ENCODE results near the gene TMEM222.

Gene TMEM222

DNA sequence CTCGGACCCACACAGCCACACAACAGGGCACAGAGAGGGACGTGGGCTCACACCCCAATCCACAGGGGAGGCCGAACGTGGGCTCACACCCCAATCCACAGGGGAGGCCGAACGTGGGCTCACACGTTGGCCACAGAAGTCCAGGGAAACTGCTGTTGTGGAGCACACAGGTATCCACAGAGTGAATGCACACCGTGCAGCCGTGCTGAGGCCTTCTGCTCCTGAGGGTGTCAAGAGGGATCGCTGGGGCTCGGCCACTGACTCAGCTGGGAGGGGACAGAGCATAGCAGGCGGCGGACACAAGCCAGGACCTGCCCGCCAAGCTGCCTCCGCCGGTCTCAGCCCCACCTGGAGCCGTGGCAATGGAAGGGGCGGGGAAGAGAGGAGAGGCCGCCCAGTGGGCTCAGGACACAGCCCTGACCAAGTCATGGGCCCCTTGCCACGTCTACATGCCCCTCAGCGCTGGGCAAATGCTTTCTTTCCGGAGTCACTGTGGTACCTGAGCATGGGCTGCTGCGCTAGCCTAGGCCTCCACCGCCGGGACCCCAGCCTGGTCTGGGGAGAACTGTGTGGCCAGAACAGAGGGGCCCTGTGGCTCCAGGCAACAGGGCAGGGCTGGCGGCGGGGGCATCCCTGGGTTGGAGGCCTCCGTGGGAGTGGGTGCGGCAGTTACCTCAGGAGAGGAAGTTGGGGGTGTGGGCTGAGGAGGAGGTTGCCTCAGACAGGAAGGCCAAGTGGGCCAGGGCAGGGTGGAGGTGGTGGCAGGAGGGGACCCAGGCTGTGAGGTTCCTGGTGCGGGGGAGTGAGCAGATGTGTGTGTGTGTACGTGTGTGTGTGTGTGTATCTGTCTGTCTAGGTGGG is 21.0 kb downstream of the TMEM222 start:
- peak; percentile 71 for DNase-seq

DNA sequence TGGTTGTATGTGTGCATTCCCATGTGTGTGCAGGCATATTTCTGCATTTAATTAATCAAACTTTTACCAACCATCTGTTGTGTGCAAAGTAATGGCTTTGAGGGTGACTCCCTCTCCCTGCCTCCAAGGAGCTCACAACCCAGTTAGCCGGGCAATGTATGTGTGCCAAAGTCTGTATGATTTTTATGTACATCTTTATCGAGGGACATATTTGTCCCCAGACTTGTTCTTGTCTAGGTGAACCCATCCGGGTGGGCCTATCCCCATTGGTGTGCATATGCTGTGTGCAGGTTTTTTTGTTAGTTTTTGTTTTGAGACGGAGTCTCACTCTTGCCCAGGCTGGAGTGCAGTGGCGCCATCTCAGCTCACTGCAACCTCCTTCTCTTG is 21.7 kb downstream of the TMEM222 start:
- no peak for DNase-seq

DNA sequence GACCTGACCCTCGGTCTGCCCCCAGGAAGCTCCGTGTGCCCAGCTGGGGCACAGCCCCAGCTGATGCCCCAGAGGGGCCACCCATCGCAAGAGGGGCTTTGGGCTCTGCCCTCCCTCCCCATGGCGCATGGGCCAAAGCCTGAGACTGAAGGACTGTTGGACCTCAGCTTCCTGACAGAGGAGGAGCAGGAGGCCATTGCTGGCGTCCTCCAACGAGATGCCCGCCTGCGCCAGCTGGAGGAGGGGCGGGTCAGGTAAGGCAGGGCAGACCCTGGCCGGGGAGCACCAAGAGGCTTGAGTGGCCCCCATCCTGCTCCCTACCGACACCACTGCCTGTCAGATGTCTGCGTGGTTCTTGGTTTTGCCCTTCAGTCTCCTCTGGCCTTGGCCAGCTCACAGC is 23.3 kb downstream of the TMEM222 start:
- no peak for DNase-seq

DNA sequence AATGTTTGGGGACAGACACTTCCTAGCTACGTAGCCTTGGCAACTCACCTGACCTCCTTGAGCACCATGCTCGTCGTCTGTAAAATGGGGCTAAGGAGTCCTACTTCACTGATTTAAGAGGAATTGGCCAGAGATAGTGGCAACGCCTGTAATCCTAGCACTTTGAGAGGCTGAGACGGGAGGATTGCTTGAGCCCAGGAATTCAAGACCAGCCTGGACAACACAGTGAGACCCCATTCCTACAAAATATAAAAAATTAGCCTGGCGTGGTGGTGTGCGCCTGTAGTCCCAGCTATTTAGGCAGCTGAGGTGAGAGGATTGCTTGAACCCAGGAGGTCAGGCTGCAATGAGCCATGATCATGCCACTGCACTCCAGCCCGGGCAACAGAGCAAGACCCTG is 24.4 kb downstream of the TMEM222 start:
- no peak for DNase-seq

DNA sequence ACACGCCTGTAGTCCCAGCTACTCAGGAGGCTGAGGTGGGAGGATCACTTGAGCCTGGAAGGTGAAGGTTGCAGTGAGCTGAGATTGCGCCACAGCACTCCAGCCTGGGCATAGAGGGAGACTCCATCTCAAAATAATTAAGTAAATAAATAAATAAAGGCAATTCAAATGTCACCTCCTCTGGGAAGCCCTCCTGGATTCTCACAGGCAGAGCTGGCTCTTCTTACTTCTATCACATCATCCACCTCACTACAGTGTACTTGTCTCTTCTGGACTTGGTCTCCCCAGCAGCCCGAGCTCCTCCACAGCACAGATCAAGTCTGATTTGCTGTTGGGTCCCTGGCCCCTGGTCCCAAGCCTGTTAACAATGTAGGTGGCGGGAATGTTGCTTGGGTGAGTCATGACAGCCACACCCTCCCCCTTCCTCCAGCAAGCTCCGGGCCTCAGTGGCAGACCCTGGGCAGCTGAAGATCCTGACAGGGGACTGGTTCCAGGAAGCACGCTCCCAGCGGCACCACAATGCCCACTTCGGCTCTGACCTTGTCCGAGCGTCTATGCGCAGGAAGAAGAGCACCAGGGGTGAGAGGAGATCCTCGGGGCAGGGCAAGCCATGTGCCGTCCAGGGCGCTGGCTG is 25.1 kb downstream of the TMEM222 start:
- DNase-seq: no peak

DNA sequence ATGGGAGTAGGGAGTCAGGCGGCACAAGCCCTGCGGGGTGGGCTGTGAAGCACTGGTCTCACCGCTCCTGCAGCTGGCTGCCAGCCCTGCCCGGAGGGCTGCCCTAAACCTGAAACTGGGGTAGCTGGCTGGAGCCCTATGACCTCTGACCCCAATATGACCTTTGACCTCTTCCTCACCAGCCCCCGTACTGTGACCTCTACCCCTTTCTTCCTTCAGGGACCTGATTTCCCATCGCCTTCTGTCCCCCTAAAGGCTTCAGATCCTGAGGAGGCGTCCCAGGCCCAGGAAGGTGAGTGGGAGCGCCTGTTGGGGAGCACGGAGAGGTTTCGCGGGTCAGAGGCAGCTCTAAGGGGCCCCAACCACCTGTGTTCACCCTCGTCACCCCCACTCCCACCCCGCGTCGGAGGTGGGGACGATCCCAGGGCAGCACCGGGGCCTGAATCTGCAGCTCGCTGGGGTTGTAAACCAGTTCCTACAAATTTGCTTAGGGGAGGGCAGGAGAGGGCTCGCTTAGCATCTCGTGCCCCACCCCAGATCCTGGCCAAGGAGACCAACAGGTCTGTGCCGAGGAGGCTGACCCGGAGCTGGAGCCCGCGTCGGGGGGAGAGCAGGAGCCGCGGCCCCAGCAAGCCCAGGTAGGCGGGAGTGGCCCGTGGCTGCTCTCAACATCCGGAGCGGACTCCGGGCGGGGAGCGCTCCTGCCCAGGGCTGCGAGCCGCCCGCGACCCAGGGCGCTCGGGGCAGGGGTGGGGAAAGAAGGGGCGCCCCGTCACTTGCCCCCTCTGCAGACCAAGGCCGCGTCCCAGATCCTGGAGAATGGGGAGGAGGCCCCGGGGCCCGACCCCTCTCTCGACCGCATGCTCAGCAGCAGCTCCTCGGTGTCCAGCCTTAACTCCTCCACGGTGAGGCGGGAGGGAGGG is 27.2 kb downstream of the TMEM222 start:
- DNase-seq: peak; percentile 52

DNA sequence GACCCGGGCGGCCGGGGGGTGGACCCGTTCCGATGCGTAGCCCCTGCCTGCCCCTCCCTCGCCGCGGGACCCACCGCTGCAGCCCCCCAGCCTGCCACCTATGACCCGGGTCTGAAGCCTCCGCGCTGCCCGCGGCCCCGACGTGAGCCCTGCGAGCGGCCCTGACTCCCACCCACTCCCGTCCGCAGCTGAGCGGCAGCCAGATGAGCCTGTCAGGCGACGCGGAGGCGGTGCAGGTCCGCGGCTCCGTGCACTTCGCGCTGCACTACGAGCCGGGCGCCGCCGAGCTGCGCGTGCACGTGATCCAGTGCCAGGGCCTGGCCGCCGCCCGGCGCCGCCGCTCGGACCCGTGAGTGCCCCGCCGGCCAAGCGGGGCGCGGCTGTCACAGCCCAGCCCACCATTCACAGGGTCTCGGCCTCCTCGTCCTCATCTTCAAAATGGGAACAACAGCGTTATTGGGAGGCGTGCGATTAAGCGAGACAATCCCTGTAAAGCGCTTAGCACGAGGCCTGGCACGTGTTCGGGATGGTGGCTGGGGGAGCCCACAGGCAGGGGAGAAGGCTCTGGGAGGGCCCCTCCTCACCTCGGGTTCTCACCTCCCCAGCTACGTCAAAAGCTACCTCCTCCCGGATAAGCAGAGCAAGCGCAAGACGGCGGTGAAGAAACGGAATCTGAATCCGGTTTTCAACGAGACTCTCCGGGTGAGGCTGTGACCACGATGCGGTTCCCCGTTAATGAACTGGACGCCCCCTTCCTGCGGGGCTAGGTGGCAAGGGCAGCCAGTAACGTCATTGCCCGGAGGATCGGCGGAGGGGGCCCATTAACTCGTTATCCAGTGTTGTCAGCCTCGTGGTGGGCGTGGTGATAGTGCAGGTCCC is 28.1 kb downstream of the TMEM222 start:
- DNase-seq: peak; percentile 28

DNA sequence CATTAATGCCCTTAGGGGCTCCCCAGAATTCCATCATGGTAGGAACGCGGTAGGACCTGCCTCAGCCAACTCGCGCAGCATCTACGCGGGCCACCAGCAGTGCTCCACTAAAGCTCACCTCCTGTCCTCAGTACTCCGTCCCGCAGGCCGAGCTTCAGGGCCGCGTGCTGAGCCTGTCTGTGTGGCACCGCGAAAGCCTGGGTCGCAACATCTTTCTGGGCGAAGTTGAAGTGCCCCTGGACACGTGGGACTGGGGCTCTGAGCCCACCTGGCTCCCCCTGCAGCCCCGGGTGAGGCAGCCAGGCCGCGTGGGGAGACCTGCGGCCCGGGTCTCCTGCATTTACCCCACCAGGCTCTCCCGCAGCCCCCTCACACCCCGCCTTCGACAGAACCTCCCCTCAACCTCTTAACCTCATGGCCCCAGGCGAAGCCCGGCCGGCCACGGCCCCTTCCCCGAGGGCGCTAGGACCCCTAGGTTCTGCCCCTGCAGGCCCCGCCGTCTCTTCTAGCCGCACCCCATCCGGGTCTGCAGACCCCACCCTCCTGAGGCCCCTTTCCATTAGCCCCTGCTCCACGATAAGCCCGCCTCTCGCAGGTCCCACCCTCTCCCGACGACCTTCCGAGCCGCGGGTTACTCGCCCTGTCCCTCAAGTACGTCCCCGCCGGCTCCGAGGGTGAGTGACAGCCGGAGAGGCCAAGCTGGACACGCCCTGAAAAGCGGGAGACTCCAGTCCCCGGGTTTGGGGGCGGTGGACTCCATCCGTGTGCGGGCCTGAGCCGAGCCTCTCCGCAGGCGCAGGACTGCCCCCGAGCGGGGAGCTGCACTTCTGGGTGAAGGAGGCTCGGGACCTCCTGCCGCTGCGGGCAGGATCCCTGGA is 28.9 kb downstream of the TMEM222 start:
- DNase-seq: no peak

DNA sequence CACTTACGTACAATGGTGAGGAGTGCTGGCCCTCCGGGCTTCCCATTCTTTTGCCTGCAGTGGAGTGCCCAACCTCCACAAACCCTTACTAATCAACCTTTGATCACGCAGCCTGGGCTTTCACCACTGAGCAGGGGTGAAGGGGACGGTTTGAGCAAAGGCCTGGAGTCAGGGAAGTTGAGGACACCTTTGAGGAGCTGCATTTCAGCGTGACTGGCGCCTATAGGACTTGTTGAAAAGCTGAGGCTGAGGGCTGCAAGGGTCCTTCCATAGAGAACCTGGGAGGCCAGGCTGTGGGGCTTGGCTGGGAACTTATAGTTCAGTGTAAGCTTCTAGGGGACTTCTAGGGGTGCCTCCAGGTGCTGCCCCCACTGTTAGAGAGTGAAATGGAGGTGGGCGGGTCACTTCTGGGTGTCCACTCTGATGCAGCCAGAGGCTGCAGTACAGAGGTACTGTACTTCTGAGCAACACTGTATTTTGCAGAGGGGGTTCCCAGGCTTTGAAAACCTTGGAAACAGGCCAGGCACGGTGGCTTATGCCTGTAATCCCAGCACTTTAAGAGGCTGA is 29.7 kb downstream of the TMEM222 start:
- no peak for DNase-seq

DNA sequence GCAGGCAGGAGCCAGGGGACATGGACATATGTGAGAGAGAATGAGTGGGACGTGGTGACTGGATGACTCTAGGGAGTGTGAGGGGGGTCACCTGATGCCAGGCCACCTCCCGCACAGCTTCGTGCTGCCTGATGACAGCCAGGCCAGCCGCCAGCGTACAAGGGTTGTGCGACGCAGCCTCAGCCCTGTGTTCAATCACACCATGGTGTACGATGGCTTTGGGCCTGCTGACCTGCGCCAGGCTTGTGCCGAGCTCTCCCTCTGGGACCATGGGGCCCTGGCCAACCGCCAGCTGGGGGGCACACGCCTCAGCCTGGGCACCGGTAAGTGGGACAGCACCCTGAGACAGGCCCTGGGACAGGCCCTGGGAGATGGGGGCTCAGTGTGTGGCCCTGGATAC is 31.2 kb downstream of the TMEM222 start:
- DNase-seq: no peak

DNA sequence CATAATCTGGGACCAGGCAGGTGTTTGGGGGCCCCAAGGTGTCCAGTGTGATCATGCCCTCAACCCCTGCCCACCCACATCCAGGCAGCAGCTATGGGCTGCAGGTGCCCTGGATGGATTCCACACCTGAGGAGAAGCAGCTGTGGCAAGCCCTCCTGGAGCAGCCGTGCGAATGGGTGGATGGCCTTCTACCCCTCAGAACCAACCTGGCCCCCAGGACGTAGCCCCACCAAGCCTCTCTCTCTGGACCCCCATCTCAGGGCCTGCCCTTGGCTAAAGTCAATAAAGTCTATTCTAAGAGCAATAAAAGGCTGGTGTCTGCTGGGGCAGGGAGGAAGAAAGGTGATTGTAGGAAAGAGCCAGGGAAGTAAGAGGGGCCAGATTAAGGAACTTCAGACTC is 31.7 kb downstream of the TMEM222 start:
- DNase-seq: no peak

DNA sequence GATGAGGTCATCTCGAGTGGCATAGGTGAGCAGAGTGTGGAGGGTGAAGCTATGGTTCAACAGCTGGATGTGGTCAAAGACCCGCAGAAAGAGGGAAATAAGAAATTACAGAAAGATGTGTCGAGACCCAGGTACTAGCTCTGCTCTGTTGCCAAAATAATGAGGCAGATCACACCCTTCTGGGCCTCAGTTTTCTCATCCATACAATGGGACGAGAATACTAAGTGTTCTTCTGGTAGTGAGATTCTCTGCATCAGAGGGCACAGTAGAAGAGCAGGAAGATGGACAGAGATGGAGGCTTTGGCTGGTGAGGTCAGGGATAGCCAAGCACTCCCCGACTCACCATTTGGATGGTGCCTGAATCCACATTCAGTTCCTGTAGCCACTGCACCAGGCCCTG is 33.7 kb downstream of the TMEM222 start:
- DNase-seq: no peak

DNA sequence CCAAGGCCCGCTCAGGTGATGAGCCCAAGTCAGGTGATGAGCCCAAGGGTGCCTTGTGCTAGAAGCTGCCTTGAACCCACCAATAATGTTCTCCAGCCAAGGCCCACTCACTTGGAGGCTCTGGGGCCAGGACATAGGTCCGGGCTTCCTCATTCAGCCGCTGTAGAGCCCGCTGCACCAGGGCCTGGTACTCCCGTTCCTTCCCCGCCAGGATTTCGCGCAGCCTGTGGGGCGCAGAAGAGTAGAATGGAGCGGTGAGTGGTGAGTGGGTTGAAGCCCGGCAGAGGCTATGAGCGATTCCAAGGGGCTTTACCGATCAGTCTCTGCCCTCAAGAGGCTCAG is 34.3 kb downstream of the TMEM222 start:
- no peak for DNase-seq

DNA sequence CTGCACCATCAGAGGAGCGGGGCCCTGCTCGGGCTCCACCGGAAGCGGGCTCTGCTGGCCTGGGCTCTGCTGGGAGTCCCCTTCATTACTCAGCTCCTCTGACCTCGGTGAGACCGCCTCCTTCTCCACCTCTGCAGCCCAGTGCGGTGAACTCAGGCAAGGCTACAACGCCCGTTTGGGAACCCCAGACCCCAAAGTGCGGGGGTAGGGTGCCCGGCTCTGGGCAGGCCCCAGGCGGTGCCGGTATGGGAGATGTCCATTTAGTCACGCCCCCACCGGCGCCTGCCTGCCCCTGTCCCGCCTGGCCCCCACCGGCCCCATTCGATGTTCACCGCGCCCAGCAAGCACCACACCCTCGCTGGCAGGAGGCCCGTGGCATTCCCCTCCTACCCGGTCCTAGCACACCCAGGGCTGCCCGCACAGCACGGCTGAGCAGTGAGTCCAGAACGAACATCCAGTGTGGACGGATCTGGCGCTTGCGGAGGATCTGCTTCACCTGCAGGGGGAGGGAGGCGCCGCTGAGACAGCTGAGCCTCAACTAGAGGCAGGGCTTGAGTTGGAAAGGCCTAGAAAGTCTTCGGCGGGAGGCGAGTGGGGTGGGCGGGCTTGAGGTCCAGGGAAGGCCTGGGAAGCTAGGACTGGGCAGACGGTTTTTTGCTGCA is 34.8 kb downstream of the TMEM222 start:
- DNase-seq: no peak

DNA sequence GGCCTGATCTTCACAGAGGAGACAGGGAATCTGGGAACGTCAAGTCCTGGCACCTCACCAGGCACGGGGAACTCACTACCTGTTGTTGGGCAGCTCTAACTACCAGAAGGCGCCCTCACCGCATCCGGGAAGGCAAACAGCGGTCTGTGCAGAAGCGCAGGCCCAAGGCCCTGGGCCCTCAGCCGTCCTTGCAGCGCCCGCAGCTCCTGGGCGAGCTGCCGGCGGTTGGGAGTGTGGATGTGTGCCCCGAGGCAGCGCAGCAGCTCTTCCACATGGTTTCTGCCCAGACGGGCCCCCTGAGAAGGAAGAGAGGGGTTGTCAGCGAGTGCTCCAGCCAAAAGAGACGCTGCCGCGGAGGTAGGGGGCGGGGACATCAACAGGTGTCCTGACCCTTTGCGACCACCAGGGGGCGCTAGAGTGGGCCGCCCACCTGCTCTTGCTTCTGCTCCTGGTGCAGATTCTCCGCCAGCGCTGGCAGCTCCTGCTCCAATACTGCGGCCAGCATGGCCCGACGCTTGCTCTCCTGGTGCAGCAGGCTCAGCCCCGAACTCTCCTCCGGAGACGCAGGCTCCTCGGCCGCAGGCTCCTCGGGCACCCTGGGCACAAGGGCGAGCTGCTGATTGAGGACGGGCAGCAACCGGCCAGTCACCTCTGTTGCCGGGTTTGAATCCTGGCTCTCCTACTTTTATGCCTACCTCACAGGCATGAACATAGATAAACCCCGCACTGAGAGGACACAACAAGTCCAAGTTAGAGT is 35.5 kb downstream of the TMEM222 start:
- DNase-seq: peak; percentile 89

DNA sequence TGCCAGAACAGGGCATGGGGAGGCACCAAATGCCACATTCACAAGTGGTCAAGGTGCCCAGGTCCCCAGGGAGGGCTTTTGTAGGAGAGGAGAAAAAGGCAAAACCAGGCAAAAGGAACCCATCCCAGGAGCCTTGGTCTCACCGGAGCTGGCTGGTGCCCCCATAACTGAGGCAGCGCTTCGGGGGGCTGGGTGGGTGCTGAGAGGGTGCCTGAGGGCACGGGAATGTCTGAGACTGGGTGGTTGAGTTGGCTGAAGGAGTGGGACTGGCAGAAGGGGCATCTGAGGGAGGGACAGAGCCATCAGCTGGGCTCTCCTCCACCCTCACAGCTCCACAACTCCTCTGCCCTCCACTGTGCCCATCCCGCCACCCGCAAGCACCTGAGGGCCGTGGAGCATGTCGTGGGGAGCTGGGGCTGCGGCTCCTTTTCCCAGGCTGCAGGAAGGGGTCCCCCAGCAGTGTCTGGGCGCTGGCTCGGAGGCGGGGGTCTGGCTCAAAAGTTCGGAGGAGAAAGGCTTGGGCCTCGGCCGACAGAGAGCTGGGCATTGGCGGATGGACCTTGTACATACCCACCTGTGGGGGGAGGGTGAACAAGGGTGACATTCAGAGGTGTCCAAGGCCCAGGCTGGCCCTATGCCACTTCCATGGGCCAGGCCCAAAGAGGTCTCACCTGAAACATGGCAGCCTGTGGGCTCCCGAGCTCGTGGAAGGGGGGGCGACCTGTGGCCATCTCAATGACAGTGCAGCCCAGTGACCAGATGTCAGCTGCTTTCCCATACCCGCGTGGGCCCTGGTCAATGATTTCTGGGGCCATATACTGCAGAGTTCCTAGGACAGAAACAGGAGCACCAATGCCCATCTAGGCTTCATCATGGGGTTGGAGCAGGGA is 36.3 kb downstream of the TMEM222 start:
- DNase-seq: no peak

DNA sequence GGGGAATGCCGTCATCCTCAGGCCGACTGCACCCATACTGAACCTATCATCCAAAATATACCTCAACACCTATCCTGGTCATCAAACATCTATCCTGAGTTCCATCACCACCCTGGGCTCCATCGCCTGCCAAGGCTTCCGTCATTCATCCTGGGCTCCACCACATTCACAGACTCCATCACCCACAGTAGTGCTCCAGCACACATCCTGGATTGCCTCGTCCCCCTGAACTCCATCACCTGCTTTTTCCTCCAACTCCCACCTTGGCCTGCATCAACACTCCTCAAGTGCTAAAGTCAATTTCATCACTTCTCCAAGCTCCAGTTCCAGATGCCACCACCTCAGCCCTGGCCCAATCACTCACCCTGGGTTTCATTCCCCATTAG is 37.0 kb downstream of the TMEM222 start:
- DNase-seq: no peak

DNA sequence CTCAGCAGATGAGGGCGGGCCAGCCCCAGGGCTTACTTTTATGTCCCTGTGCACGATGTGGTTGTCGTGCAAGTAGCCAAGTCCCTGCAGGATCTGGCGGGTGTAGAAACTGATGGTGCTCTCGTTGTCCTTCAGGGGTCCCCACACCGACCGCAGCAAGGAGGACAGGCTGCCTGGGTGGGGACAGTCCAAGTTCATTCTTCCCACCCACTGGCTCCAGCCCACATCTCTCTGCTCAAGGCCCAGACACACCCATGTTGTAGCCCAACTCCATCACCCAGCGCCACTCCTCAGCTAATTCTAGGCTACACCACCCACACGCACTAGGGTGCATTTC is 37.8 kb downstream of the TMEM222 start:
- DNase-seq: no peak
